GM18508 (cell line): ENCODE results near the gene EPHB2.
"Not testable (repeated sequence)": the region's sequence is repeated elsewhere in the genome, so short reads cannot be mapped to it uniquely, and the experiment has no call there.

ENCODE experiments used
- ATAC-seq: cut with Tn5 transposase; IDR thresholded peaks from one replicate; pipeline ENCODE4 v1.9.1; 2021; ENCODE audit warnings: moderate number of reproducible peaks; ENCODE audit not compliant: insufficient read depth, unreplicated experiment

EPHB2 gene

DNA sequence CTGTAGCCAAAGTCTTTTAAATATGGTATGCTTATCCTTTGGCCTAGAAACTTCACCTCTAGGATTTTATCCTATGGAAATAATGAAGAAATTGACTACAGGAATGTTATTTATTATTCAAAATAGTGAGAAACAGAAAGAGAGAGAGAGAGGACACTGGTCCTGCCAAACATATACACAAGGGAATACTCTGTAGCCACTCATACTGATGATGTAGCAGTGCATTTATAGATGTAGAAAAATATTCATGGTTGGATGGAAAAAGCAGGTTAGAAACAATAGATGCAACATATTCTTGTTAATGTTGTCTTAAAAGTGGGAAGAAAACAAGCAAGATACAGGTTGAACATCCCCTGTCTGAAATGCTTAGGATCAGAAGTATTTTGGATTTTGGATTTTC, 22.2 kb upstream of the EPHB2 start:
- no peak for ATAC-seq

GRCh38 chr1:22689505-22689904, 21.1 kb upstream of the EPHB2 start:
- no peak for ATAC-seq

GRCh38 chr1:22691031-22691753, 19.4 kb upstream of the EPHB2 start:
- ATAC-seq, result no peak

GRCh38 chr1:22694172-22694571, 16.5 kb upstream of the EPHB2 start:
- ATAC-seq, result no peak

DNA sequence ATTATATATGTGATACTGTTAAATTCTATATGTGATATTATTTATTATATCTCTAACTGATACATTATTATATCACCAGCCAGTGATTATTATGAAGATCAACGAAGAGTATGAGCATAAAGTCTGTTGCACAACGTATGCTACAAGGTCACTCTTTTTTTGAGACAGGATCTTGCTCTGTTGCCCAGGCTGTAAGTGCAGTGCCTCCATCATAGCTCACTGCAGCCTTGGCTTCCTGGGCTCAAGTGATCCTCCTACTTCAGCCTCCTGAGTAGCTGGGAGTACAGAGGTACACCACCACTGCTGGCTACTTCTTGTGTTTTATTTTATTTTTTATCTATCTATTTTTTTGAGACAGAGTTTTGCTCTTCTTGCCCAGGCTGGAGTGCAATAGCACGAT, 14.0 kb upstream of the EPHB2 start:
- ATAC-seq, result no peak

GRCh38 chr1:22697980-22698379, 12.7 kb upstream of the EPHB2 start:
- no peak for ATAC-seq

DNA sequence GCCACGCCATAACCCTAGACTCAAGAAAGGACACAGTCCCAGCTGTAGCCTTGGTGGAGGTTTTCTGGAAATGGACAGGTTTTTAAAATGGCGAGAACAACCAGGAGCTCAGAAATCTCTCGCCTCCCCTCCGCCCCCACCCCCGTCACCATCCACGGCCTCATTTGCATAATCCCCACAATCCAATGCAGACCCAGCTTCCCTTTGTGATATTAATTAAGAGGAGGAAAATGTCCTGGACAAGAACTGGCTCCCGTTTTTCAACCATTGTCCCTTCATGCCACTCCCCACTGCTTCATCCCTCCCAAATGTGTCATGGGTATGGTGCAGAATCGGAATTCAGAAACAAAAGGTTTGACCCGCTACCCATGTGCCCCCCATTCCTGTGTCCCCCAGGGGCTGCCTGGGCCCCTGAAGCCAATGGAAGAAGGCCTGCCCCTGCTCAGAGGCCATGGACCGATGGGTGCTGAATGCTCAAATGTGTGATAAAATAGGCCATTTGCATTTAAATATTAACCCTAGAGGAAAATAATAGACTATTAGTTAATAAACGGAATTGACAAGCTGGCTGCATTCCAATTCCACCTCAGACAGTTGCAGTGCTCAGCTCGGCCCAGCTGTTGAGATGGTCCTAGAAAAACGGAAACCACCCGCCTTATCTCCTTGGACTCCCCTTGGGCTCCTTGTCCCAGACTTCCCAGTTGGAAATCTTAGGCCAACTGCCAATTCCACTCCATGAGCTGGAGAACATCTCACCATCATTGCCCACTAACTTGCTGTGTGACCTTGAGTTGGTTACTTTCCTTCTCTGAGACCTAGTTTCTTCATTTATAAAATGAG, 10.7 kb upstream of the EPHB2 start:
- ATAC-seq, result no peak

GRCh38 chr1:22702296-22703085, 8.1 kb upstream of the EPHB2 start:
- no peak for ATAC-seq

DNA sequence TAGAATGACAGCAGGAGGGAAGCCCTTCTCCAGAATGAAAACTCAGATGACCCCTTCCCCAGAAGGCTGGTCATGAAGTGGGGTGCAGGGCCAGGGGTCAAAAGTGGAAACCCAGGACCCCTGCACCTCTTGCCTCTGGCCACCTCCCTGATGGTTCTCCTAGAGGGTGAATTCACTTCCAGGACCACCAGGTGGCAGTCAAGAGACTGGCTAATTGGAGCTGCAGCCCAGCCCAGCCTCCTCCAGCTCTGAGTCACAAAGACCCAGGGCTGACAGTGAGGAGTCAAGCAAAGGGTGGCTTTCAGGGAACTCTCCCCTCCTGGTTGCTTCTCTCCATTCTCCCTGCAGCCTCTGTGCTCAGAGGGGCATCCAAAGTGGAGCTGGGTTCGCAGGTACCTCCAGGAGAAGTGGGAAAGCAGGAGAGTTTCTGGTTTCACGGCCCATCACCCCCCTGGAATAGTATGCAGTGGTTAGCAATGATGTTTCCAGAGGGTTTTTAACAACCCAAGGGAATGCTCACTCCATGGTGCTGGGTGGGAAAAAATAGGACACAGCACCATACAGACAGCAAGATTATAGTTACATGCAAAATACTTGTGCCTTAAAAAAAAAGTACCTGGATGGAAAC, 6.1 kb upstream of the EPHB2 start:
- ATAC-seq, result no peak

DNA sequence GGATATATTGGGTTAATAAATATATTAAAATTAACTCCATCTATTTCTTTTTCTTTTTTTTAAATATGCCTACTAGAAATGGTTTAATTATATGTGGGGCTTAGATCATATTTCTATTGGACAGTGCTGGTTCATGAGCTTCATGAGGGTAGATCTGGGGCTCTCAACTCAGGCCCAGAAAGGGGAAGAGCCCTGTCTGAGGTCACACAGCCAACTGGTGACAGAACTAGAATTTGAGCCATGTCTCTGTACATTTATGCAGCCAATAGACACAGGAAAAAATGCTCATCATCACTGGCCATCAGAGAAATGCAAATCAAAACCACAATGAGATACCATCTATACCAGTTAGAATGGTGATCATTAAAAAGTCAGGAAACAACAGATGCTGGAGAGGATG, 5.1 kb upstream of the EPHB2 start:
- ATAC-seq, result no peak

DNA sequence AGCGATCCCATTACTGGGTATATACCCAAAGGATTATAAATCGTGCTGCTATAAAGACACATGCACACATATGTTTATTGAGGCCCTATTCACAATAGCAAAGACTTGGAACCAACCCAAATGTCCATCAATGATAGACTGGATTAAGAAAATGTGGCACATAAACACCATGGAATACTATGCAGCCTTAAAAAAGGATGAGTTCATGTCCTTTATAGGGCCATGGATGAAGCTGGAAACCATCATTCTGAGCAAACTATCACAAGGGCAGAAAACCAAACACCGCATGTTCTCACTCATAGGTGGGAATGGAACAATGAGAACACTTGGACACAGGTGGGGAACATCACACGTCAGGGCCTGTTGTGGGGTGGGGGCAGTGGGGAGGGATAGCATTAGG, 4.5 kb upstream of the EPHB2 start:
- not testable (repeated sequence) for ATAC-seq

DNA sequence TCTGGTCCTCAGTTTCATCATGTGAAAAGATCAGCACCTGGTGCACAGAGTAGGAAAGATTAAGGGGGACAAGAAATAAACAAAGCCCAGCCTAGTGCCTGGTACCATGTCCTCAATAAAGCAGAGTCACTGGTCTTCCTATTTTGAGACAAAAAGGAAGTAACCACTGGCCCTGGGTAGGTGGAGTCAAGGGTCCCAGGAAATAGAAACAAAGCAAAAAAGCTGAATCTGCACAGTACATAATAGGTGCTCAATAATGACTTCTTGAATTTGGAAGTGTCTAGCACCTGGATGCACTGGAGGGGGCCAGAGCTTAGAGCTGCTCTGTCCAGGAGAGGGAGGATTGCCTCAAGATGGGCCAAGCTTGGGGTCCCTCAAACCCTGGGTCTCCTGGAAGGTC, 1.9 kb upstream of the EPHB2 start:
- no peak for ATAC-seq

- no peak for ATAC-seq
These were observed 1.4 kb upstream of the EPHB2 start for GRCh38 chr1:22709227-22709626.

DNA sequence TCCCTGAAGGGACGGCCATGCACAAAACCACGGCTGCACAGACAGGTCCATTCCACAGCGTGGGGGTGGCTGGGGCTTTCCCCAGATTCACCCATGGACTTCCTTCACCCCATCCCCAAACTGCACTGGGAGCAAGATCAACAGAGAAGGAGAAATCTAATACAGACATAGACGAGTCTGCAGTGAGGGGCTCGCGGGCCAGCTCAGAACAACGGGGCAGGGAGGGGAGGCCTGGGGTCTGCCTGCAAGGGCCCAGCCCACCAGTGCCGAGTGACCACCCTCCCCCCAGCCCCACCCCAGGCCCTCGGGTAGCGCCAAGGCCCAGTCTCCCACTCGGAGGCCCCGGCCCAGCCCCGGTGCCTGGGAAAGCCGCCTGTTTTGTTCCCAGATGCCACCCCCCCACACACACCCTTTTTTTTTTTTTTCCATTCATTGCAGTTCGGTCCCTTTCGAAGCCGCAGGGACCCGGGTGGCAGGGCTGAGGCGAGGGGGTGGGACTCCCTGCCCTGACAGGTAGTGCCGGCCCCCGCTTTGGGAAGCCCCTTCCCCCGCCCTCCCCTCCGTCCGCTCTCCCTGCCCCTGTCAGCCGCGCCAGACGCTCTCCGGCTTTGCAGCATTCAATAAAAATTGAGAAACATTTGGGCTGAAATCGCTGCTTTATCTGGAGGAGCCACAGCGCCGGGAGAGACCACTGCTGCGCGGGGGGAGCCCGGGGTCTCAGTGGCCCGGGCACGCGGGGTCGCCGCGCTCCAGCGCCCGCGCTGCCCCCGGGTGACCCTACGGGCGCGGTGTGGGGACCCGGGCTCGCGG, 543 bp upstream of the EPHB2 start:
- ATAC-seq, result no peak

GRCh38 chr1:22711071-22711470, 432 bp downstream of the EPHB2 start:
- ATAC-seq, result no peak

DNA sequence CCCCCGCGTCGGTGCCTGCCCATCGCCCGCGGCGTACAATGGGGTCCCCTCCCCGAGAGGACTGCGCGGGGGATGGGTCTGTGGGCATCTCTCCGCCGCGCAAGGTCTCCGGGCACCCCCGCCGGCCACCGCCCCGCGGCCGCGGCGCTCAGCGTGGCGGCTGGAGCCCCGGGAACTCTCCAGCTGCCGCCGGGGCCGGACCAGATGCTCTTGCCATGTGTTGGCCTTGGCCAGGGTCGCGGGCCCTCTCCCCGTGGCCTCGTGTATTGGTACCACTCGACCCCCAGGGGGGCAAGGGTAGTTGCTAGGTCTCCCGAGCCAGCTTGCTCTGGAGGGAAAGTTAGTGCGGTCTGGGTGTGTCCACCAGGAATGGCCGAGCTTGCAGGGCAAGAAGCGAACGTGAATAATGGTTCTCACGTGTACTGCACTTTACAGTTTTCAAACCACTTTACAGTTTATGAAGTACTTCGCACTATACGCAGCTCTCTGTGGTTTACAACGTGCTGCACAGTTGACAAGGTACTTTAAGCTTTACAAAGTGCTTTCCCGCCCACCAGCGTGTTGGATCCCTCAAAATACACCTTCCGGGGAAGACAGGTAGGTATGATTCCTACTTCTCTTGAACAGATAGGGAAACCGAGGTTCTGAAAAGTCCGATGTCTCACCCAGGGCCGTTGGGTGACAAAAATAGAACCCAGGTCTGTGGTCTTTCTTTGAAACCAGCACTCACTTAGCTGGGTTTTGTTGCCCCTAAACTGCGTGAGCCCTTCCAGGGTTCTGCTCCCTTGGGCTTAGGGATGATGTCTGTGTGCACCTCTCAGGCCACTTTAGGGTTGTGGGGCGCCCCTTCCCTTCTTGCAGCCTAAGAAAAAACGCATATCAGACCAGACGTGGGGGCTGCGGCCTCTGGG, 1.2 kb downstream of the EPHB2 start:
- no peak for ATAC-seq

- ATAC-seq, result no peak
These were observed 2.0 kb downstream of the EPHB2 start for GRCh38 chr1:22712502-22713271.

DNA sequence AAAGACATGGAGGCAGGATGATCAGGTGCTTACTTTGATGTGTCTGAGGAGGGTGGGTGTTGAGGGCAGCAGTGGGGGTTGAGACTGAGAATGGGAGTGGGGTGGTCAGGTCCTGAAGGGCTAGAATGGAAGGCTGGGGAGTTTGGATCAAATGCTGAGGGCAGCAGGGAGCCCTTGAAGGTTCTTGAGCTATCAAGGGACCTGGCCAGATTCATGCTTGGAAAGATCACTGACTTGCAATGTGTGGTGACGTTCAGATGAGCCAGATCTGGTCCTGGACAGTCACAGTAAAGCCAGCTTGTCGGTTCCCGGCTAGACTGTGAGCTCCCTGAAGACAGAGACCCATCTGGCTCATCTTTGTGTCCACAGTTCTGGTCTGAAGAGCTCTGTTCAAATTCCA, 3.8 kb downstream of the EPHB2 start:
- ATAC-seq, result no peak
